Stimulated activated CD4-positive, alpha-beta T cell treated with anti-CD3 and anti-CD28 coated beads, Interleukin-15, amount 100 ng/mL, for 48 hours (primary cell): Measurements from ENCODE around the gene NPIPB6.
"Not testable (repeated sequence)": the region's sequence is repeated elsewhere in the genome, so short reads cannot be mapped to it uniquely, and the experiment has no call there.

ENCODE experiments used
- DNase-seq, 2 donors: peaks; one replicate each; pipeline ENCODE4 v3.0.0-alpha.2; 2020; ENCODE audit warnings: low read depth in 2 of 2

NPIPB6 gene

GRCh38 chr16:28363408-28363807 lies at the start of gene NPIPB6:
Gene NPIPB6 (minus strand): TSS chr16:28363508. CDS start chr16:28362822, 686 bp downstream.
- not testable (repeated sequence) for DNase-seq

GRCh38 chr16:28403220-28404072 lies 40.1 kb upstream of the NPIPB6 start, which contains the start of gene EIF3CL:
Gene EIF3CL (minus strand): TSS chr16:28403841. CDS start chr16:28403618, 223 bp downstream.
- not testable (repeated sequence) for DNase-seq

- not testable (repeated sequence) for DNase-seq
Observed at GRCh38 chr16:28392054-28392453, 28.7 kb upstream of the NPIPB6 start.

DNA sequence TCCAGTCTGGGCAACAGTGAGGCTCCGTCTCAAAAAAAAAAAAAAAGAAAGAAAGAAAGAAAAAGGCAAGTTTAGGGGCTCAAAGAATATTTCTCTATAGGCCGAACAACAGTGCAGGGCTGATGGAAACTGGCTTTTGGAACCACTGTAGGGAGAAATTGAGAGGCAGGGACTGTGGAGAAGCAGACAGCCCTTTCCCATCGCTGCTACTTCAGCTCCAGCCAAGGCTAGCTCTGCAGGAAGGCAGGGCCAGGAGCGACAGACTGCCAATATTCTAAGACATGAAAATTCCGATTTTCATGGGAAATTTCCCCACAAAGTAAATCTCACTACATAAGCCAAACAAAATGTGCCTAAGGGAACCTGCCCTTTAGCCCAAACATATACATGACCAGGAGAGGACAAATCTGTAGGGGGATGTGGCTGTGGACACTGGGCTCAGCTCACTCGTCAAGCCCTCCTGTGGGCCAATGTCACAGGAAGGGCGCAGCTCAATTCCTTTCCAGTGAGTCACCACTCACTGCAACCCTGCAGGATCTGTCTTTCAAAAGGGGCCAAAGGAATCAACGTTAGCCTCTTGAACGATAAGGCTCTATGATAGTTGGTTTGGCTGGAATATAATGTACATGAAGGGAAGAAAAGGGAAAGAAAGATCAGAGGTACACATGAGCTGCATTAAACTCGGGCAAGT lies 19.0 kb upstream of the NPIPB6 start:
- DNase-seq = not testable (repeated sequence)

DNA sequence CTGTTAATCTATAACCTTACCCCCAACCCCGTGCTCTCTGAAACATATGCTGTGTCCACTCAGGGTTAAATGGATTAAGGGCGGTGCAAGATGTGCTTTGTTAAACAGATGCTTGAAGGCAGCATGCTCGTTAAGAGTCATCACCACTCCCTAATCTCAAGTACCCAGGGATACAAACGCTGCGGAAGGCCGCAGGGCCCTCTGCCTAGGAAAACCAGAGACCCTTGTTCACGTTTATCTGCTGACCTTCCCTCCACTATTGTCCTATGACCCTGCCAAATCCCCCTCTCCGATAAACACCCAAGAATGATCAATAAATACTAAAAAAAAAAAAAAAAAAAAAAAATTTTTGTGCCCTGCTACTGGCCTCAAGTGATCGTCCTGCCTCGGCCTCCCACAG lies 14.5 kb upstream of the NPIPB6 start:
- not testable (repeated sequence) for DNase-seq

DNA sequence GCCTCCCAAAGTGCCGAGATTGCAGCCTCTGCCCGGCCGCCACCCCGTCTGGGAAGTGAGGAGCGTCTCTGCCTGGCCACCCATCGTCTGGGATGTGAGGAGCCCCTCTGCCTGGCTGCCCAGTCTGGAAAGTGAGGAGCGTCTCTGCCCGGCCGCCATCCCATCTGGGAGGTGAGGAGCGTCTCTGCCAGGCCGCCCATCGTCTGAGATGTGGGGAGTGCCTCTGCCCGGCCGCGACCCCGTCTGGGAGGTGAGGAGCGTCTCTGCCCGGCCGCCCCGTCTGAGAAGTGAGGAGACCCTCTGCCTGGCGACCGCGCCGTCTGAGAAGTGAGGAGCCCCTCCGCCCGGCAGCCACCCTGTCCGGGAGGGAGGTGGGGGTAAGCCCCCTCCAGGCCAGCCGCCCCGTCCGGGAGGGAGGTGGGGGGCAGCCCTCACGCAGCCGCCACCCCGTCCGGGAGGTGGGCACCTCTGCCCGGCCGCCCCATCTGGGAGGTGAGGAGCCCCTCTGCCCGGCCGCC lies 13.9 kb upstream of the NPIPB6 start:
- not testable (repeated sequence) for DNase-seq

DNA sequence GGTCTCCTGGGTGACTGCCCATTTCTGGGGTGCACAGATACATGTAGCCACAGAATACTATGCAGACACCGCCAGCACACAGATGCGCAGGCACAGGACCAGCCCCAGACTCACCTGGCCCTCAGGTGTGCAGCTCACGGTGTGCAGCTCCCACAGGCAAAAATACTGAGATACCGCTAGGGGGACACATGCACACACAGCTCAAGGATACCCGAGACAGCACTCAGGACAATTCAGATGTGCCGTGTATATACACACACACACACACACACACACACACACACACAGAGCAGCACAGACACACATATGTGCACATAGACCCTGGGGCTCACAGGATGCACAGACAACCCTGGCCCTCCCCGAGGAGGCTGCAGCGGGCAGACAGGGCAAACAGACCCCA lies 11.8 kb upstream of the NPIPB6 start:
- DNase-seq = not testable (repeated sequence)

- not testable (repeated sequence) for DNase-seq
Observed at GRCh38 chr16:28374281-28374680, 11.0 kb upstream of the NPIPB6 start.

GRCh38 chr16:28367926-28368325 lies 4.6 kb upstream of the NPIPB6 start:
- DNase-seq = not testable (repeated sequence)

DNA sequence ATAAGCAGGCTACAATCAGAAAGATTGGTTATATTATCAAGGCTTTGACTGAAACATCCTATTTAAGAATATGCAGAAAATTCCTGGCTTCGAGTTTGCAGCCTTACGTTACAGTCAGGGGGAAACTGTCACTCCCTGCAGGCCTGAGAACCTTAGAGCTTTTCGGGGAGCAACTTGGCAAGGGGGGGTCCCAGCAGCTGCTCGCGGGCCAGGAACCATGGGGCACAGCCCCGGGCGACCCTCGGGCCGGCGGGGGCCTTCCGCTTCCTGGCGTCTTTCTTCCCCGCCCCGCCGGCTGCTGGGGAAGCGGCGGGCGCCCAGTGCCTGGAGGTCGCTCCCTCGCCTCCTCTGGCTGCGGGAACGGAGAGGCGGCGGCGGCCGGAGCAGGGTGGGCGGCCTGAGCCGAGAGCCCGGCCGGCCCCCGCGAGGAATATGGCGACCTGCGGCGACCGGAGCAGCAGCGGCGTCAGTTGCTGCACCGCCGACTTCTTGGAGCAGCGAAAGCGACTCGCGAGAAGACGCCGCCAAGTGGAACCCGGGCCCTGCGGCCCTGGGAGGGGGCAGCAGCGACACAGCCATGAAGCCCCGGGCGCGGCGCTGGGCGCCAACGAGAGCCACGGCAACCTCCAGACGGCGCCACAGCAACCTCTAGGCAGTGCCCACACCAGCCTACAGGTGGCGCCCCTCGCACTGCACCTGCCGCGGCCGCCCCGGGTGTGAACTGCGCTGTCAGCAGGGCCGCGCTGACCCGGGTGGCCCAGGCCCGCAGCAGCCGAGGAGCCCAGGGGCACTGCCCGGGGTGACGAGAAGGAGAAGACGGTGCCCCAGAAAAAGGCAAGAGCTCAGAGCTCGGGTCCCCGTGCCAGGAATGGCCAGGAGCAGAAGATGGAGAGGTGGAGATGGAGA lies 1.2 kb upstream of the NPIPB6 start:
- DNase-seq = not testable (repeated sequence)

GRCh38 chr16:28362600-28362999 lies 708 bp downstream of the NPIPB6 start:
- not testable (repeated sequence) for DNase-seq

DNA sequence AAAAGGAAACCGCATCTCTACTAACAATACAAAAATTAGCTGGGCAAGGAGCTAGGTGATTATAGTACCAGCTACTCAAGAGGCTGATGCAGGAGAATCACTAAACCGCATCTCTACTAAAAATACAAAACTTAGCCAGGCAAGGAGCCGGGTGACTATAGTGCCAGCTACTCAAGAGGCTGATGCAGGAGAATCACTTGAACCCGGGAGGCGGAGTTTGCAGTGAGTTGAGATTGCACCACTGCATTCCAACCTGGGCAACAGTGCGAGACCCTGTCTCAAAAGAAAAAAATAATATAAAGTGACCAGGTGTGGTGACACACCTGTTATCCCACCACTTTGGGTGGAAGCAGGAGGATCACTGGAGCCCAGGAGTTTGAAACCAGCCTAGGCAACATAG lies 25.1 kb downstream of the NPIPB6 start:
- not testable (repeated sequence) for DNase-seq

GRCh38 chr16:28336940-28337710 lies 26.2 kb downstream of the NPIPB6 start:
- DNase-seq = not testable (repeated sequence)

DNA sequence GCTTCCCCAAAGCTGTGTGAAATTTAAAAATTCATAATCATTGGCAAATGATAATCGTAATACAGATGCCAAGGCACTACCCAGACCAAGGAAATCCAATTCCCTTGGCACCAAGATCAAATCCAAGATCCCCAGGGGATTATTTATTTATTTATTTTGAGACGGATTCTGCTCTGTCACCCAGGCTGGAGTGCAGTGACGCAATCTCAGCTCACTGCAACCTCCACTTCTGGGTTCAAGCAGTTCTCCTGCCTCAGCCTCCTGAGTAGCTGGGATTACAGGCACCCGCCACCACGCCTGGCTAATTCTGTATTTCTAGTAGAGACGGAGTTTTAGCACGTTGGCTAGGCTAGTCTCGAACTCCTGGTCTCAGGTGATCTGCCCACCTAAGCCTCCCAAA lies 27.6 kb downstream of the NPIPB6 start:
- DNase-seq = not testable (repeated sequence)

DNA sequence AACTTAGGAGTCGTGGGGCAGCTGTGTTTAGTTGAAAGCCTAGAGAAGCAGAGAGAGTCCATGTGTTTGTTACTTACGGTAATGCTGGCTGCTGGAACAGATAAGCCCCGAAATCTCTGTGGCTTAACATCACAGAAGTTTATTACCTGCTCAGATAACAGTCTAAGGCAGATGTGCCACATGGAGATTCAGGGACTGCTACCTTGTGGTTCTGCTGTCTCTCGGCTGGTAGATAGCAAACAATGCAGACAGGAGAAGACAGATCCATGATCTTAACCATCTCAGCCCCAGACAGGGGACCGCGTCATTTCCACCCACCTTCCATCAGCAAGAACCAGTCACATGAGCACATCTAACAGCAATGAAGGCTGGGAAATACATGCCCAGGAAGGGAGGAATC lies 30.7 kb downstream of the NPIPB6 start:
- DNase-seq = not testable (repeated sequence)

GRCh38 chr16:28330981-28331380 lies 32.3 kb downstream of the NPIPB6 start:
- DNase-seq = not testable (repeated sequence)

DNA sequence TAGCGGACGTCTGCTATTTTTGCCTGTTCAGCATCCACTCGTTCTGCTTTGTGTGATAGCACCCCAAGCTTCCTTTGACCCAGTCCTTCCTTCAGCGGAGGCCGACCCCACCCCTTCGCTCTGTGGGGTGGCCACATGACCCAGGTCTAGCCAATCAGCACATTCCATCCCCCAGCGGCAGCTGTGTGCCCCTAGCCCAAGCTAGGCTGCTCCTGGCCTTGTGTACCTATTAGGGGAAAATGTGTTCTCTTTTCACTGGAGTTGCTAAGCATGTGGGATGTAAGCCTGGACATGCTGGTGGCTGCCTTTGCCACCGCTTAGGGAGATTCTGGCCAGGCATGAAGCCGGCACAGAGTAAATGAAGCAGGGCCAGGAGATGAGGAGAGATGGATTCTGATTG lies 33.1 kb downstream of the NPIPB6 start:
- not testable (repeated sequence) for DNase-seq

DNA sequence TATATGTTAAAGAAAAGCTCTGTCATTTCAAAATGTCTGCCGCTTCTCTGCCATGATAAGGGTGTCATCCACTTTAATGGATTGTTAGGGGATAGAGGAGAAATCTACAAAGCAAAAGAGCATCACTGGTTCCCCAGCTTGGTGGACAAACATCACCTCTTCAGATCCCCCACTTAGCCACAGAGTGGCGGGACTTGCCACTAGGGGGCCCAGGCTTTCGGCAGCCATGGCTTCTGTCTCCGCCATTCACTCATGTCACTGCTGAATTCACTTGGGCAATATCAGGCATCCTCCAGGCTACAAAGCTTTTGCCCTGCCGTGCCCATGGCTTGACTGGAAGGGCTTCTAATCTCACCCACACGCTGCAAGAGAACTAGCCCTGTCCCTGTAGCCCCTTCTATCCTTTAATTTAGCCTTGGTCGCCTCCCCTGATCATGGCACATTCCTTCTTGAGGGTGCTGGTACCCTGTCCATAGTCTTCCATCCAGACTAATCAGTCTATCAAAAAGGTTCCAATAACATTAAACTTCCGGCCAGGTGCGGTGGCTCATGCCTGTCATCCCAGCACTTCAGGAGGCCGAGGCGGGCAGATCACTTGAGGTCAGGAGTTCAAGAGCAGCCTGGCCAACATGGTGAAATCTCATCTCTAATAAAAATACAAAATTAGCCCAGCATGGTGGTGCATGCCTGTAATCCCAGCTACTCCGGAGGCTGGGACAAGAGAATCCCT lies 36.3 kb downstream of the NPIPB6 start:
- peak; percentile 33 to 55 for DNase-seq

DNA sequence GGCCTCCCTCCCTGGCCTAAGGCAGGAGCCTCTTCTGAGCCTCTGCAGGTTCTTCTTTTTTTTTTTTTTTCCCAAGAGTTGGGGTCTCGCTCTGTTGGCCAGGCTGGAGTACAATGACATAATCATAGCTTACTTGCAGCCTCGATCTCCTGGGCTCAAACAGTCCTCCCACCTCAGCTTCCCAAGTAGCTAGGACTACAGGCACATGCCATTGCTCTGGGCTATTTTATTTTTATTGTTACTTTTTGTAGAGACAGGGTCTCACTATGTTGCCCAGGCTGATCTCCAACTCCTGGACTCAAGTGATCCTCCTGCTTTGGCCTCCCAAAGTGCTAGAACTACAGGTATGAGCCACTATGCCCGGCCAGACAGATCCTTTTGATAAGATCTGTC lies 38.4 kb downstream of the NPIPB6 start:
- DNase-seq = no peak
